CD14-positive monocyte (primary cell): ENCODE measurements around the gene IGLL5. TPM values are rescaled to one million over a fixed set of nuclear protein-coding genes. Genes with fewer than 3 reads are reported as not detected.

Source experiments
- DNase-seq, 3 donors: peaks; one replicate each; pipeline ENCODE4 v3.0.0-alpha.2; 2011 to 2022
- H2AFZ ChIP-seq: 2 replicates; pipeline ENCODE4 v1.6.0; 2012; ENCODE audit warnings: mild to moderate bottlenecking, low read depth, low read length, inconsistent platforms; ENCODE audit not compliant: insufficient read depth, poor library complexity, severe bottlenecking
- H3K27ac ChIP-seq, 2 donors: 1 replicate in 1 of 2; 2 replicates in 1 of 2; pipeline ENCODE4 v1.5.1; 2012 to 2013; ENCODE audit warnings: low read length in 2 of 2, control low read depth in 1 of 2, inconsistent platforms in 1 of 2, low read depth in 1 of 2, mild to moderate bottlenecking in 1 of 2
- H3K27me3 ChIP-seq, 2 donors: one replicate each; pipeline versions ENCODE4 v1.6.0 to v1.6.1; 2011 to 2013; ENCODE audit warnings: low read length in 2 of 2; ENCODE audit not compliant: control insufficient read depth in 2 of 2, insufficient read depth in 2 of 2
- H3K36me3 ChIP-seq, 2 donors: replicated peaks in 1 of 2; 1 replicate in 1 of 2; 2 replicates in 1 of 2; pipeline versions ENCODE4 v1.5.1 to v1.6.1; 2012 to 2013; ENCODE audit warnings: low read length in 2 of 2, control low read depth in 1 of 2, inconsistent platforms in 1 of 2, mild to moderate bottlenecking in 1 of 2; ENCODE audit not compliant: insufficient read depth in 2 of 2, control insufficient read depth in 1 of 2
- H3K4me1 ChIP-seq, 2 donors: 1 replicate in 1 of 2; 2 replicates in 1 of 2; pipeline versions ENCODE4 v1.5.1 to v1.6.1; 2012 to 2013; ENCODE audit warnings: low read length in 2 of 2, control low read depth in 1 of 2, inconsistent platforms in 1 of 2, mild to moderate bottlenecking in 1 of 2, moderate library complexity in 1 of 2; ENCODE audit not compliant: insufficient read depth in 2 of 2, control insufficient read depth in 1 of 2
- H3K4me2 ChIP-seq: replicated peaks from 2 replicates; pipeline ENCODE3; 2012; ENCODE audit warnings: low read length, moderate library complexity, mild to moderate bottlenecking; ENCODE audit not compliant: poor library complexity, severe bottlenecking; ENCODE audit errors: extremely low read depth
- H3K4me3 ChIP-seq, 3 experiments: fragments of 200-600 bp in 1 of 3; sonication (generic) in 1 of 3; replicated peaks in 1 of 3; 1 replicate in 2 of 3; 2 replicates in 1 of 3; pipeline ENCODE4 v1.5.1; 2011 to 2013; ENCODE audit warnings: low read length in 3 of 3, mild to moderate bottlenecking in 3 of 3, control low read depth in 2 of 3, low read depth in 2 of 3, inconsistent platforms in 1 of 3, moderate library complexity in 1 of 3
- H3K79me2 ChIP-seq: 2 replicates; pipeline ENCODE4 v1.6.0; 2012; ENCODE audit warnings: mild to moderate bottlenecking, control low read depth, inconsistent platforms, low read length, moderate library complexity; ENCODE audit not compliant: insufficient read depth
- H3K9ac ChIP-seq: 2 replicates; pipeline ENCODE4 v1.6.0; 2017; ENCODE audit warnings: low read length, mild to moderate bottlenecking; ENCODE audit not compliant: insufficient read depth, poor library complexity, severe bottlenecking
- H3K9me3 ChIP-seq, 2 donors: replicated peaks in 1 of 2; 1 replicate in 1 of 2; 2 replicates in 1 of 2; pipeline versions ENCODE4 v1.5.1 to v1.6.1; 2012 to 2013; ENCODE audit warnings: low read length in 2 of 2, control low read depth in 1 of 2; ENCODE audit not compliant: control insufficient read depth in 1 of 2, insufficient read depth in 1 of 2
- H4K20me1 ChIP-seq: 2 replicates; pipeline ENCODE4 v1.6.0; 2012; ENCODE audit warnings: mild to moderate bottlenecking, low read length, control low read depth, moderate library complexity; ENCODE audit not compliant: insufficient read depth
- H3K27ac Mint-ChIP-seq, 7 donors: one replicate each; pipeline ENCODE4 v1.8.0; 2020; ENCODE audit warnings: mild to moderate bottlenecking in 7 of 7, mixed read lengths in 7 of 7, moderate library complexity in 6 of 7, inconsistent platforms in 2 of 7
- H3K27me3 Mint-ChIP-seq, 3 donors: one replicate each; pipeline ENCODE4 v1.8.0; 2021 to 2022; ENCODE audit warnings: low read depth in 3 of 3, mild to moderate bottlenecking in 3 of 3, mixed read lengths in 3 of 3, moderate library complexity in 3 of 3, inconsistent platforms in 1 of 3
- H3K36me3 Mint-ChIP-seq, 2 donors: one replicate each; pipeline ENCODE4 v1.8.0; 2020; ENCODE audit warnings: mixed read lengths in 2 of 2, inconsistent platforms in 1 of 2, mild to moderate bottlenecking in 1 of 2
- H3K4me1 Mint-ChIP-seq: one replicate; pipeline ENCODE4 v1.8.0; 2020; ENCODE audit warnings: mild to moderate bottlenecking, mixed read lengths
- H3K4me3 Mint-ChIP-seq, 2 donors: one replicate each; pipeline ENCODE4 v1.8.0; 2020; ENCODE audit warnings: mild to moderate bottlenecking in 2 of 2, mixed read lengths in 2 of 2, moderate library complexity in 1 of 2
- H3K9me3 Mint-ChIP-seq, 7 donors: one replicate each; pipeline ENCODE4 v1.8.0; 2020 to 2022; ENCODE audit warnings: mixed read lengths in 7 of 7, mild to moderate bottlenecking in 6 of 7, moderate library complexity in 6 of 7, inconsistent platforms in 2 of 7
- WGBS: methylation state at CpG from one replicate; pipeline ENCODE4 v1.1.5; 2013; ENCODE audit warnings: missing lambda C conversion rate; ENCODE audit not compliant: insufficient coverage; 5-methylcytosine and 5-hydroxymethylcytosine counted together
- intact Hi-C, 2 donors: fragments of 100-400 bp; cut with micrococcal nuclease; formaldehyde crosslinking; loops; one replicate each; pipeline versions ENCODE4 v1.15.0 to v1.15.1; 2023
- polyA plus RNA-seq, 3 donors: library from polyadenylated mRNA; depleted of rRNA in 1 of 3; unstranded in 2 of 3; stranded (reverse) in 1 of 3; fragments of 300-500 nt in 2 of 3; fragments of >200 nt in 1 of 3; fragmentation: Illumina TruSeq in 2 of 3; gene quantifications; 1 replicate in 2 of 3; 2 replicates in 1 of 3; pipeline ENCODE4 v1.2.3, GENCODE V29; 2012 to 2021
- TF ChIP-seq, protein P1 (sequence below): fragments of 200-600 bp; IDR thresholded peaks from one replicate; pipeline ENCODE4 v1.8.0; 2022; ENCODE audit warnings: antibody characterized with exemption, mild to moderate bottlenecking

Gene IGLL5
- polyA plus RNA-seq, 3 donors, result 0.21 to 0.38 TPM; not detected in 1

DNA sequence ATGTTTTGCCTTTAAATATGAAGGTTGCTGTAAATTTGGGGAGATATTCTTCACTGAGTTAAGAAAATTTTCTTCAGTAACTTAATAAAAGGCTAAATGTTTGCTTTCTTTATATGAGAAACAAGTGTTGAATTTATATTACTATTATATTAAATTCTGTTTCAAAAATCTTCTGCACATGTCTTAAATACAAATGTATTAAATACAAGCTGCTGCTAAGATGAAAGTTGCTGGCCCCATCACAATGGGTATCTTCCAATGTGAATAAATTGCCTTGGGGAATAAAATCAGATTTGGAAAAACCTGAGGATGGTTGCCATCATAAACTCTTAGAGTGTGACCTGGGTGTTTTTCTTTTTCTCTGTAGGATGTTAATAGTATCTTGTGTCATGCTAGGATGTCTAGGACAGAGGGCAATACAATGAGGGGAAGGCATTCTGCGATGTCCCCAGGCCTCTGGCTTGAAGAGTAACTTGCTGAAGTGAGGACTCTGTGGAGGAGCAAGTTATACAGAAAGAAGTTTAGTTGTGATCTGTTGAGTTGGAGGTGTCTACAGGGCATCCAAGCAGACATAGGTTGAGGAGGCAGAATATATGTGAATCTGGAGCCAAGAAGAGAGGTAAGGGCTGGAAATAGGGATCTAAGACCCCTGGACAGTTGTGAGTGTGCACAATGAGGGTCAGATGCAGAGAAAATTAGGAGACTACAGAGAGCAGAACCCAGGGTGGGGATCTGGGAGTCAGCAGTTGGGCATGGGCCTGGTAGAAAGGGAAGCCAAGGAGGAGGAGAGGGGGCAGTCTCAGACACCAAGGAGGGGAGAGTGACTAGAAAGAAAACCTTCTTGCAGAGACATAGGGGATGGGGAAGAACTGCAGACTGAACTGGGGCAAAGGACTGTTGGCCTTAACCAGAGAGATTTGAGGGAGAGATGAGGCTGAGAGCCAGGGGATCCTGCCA, 4.8 kb downstream of the IGLL5 start:
- peaks cover 6 to 15% (median 10%) of the 10 kb centered on the region in 3 donors for H3K27me3 Mint-ChIP-seq
- H3K36me3 Mint-ChIP-seq, result peaks cover 0 to 4% of the 10 kb centered on the region in 2 donors
- H3K27ac ChIP-seq, result no peak overlapping the region
- no peak overlapping the region for H2AFZ ChIP-seq
- intact Hi-C loops, result no loop called here
- no peaks in the 10 kb centered on the region for H3K36me3 ChIP-seq
- no peak overlapping the region for H3K9ac ChIP-seq
- 88% methylated on average over 1 of the region's 1 CpG for WGBS
- TF ChIP-seq, protein P1, sequence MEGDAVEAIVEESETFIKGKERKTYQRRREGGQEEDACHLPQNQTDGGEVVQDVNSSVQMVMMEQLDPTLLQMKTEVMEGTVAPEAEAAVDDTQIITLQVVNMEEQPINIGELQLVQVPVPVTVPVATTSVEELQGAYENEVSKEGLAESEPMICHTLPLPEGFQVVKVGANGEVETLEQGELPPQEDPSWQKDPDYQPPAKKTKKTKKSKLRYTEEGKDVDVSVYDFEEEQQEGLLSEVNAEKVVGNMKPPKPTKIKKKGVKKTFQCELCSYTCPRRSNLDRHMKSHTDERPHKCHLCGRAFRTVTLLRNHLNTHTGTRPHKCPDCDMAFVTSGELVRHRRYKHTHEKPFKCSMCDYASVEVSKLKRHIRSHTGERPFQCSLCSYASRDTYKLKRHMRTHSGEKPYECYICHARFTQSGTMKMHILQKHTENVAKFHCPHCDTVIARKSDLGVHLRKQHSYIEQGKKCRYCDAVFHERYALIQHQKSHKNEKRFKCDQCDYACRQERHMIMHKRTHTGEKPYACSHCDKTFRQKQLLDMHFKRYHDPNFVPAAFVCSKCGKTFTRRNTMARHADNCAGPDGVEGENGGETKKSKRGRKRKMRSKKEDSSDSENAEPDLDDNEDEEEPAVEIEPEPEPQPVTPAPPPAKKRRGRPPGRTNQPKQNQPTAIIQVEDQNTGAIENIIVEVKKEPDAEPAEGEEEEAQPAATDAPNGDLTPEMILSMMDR, result no peak
- H3K9me3 ChIP-seq, result no peaks in the 10 kb centered on the region
- H3K4me3 Mint-ChIP-seq, result peak overlapping the region in 1 of 2 donors; percentile 1
- H4K20me1 ChIP-seq, result no peaks in the 10 kb centered on the region
- peaks cover 0 to 2% (median 0%) of the 10 kb centered on the region in 7 donors for H3K9me3 Mint-ChIP-seq
- DNase-seq, result no peak
- H3K4me3 ChIP-seq, result no peak overlapping the region
- no peaks in the 10 kb centered on the region for H3K27me3 ChIP-seq
- no peak overlapping the region for H3K4me2 ChIP-seq
- H3K4me1 ChIP-seq, result no peaks in the 10 kb centered on the region
- H3K79me2 ChIP-seq, result no peaks in the 10 kb centered on the region
- H3K4me1 Mint-ChIP-seq, result peaks cover 4% of the 10 kb centered on the region
- H3K27ac Mint-ChIP-seq, result peak overlapping the region in 2 of 7 donors; percentile 1 to 22

- WGBS, result 88% methylated on average over 8 of the region's 10 CpGs
- Histone ChIP-seq H3K36me3 (no peaks in the 10 kb centered on the region), H3K79me2 (no peaks in the 10 kb centered on the region), H3K4me3 (no peak overlapping the region), H3K9ac (no peak overlapping the region), H3K27ac (no peak overlapping the region), H3K4me1 (no peaks in the 10 kb centered on the region), H3K4me2 (no peak overlapping the region), H2AFZ (no peak overlapping the region), H3K27me3 (no peaks in the 10 kb centered on the region), H3K9me3 (no peaks in the 10 kb centered on the region), H4K20me1 (no peaks in the 10 kb centered on the region)
- H3K27ac Mint-ChIP-seq, result no peak overlapping the region
- peaks cover 0 to 4% of the 10 kb centered on the region in 2 donors for H3K36me3 Mint-ChIP-seq
- H3K27me3 Mint-ChIP-seq, result peaks cover 6 to 15% (median 10%) of the 10 kb centered on the region in 3 donors
- peaks cover 0 to 2% (median 0%) of the 10 kb centered on the region in 7 donors for H3K9me3 Mint-ChIP-seq
- peaks cover 8% of the 10 kb centered on the region for H3K4me1 Mint-ChIP-seq
- TF ChIP-seq, protein P1, result no peak
- intact Hi-C loops, result no loop called here
- DNase-seq, result no peak
- H3K4me3 Mint-ChIP-seq, result no peak overlapping the region
Observed at GRCh38 chr22:22893077-22893805, 5.6 kb downstream of the IGLL5 start.
